Endothelial cell of umbilical vein (primary cell): ENCODE measurements around the gene BACH2. TPM values are rescaled to one million over a fixed set of nuclear protein-coding genes. Genes with fewer than 3 reads are reported as not detected.

Source experiments
- BruUV-seq: library from RNA; stranded (reverse); fragments of 400-500 nt; replicated peaks from 2 replicates; lab custom pipeline; 2021; lab: Mats Ljungman, UMichigan
- CTCF ChIA-PET: fragments of 300-600, 350-600 bp; sonication (Branson Sonifier 250); formaldehyde crosslinking; loops from one replicate; lab custom pipeline; 2021; ENCODE audit warnings: antibody characterized with exemption, inconsistent platforms; lab: Charles Lee
- POLR2A ChIA-PET: fragments of 300-600, 350-600 bp; sonication (Branson Sonifier 250); formaldehyde crosslinking; loops from one replicate; lab custom pipeline; 2021; ENCODE audit warnings: antibody characterized with exemption, inconsistent platforms; lab: Charles Lee
- DNase-seq: peaks from one replicate; pipeline ENCODE4 v3.0.0-alpha.2; 2011; ENCODE audit warnings: low read depth, low spot score
- FAIRE-seq: peaks from 2 replicates; lab custom pipeline; 2011; peaks lifted over from hg19 to GRCh38; lab: Jason Lieb, UNC
- H2AFZ ChIP-seq: 2 replicates; pipeline ENCODE4 v1.6.0; 2012; ENCODE audit warnings: low read depth, low read length, control low read depth, inconsistent platforms
- H3K27ac ChIP-seq: 2 replicates; pipeline ENCODE4 v1.5.1; 2011; ENCODE audit warnings: low read depth, mild to moderate bottlenecking, control low read depth, low read length, moderate library complexity; ENCODE audit not compliant: insufficient read depth
- H3K27me3 ChIP-seq, 2 experiments: 2 replicates each; pipeline versions ENCODE4 v1.6.0 to v1.6.1; 2011; ENCODE audit warnings: low read length in 2 of 2, mixed read lengths in 1 of 2; ENCODE audit not compliant: control insufficient read depth in 2 of 2, insufficient read depth in 2 of 2
- H3K36me3 ChIP-seq, 2 experiments: 2 replicates in 1 of 2; 3 replicates in 1 of 2; pipeline ENCODE4 v1.5.1; 2011; ENCODE audit warnings: low read length in 2 of 2, mild to moderate bottlenecking in 1 of 2, moderate library complexity in 1 of 2; ENCODE audit not compliant: control insufficient read depth in 2 of 2, insufficient read depth in 2 of 2; ENCODE audit errors: extremely low read depth in 1 of 2
- H3K4me1 ChIP-seq: 3 replicates; pipeline ENCODE4 v1.5.1; 2011; ENCODE audit warnings: mild to moderate bottlenecking, low read length; ENCODE audit not compliant: control insufficient read depth, insufficient read depth; ENCODE audit errors: extremely low read depth
- H3K4me2 ChIP-seq: 2 replicates; pipeline ENCODE4 v1.6.1; 2011; ENCODE audit warnings: low read length, control low read depth, mixed read lengths; ENCODE audit not compliant: insufficient read depth
- H3K4me3 ChIP-seq, 3 experiments: fragments of 200-600 bp in 1 of 3; sonication (generic), shearing (Covaris generic) in 1 of 3; replicated peaks in 1 of 3; 2 replicates each; pipeline ENCODE4 v1.5.1; 2011 to 2016; ENCODE audit warnings: control low read depth in 3 of 3, low read length in 3 of 3, mild to moderate bottlenecking in 2 of 3, inconsistent platforms in 1 of 3, low read depth in 1 of 3, moderate library complexity in 1 of 3; ENCODE audit not compliant: insufficient read depth in 1 of 3
- H3K79me2 ChIP-seq: 2 replicates; pipeline ENCODE4 v1.6.0; 2012; ENCODE audit warnings: low read length, inconsistent platforms; ENCODE audit not compliant: control insufficient read depth, insufficient read depth
- H3K9ac ChIP-seq: replicated peaks from 2 replicates; pipeline ENCODE3; 2011; ENCODE audit warnings: low read length, control low read depth; ENCODE audit not compliant: insufficient read depth; ENCODE audit errors: extremely low read depth
- H3K9me1 ChIP-seq: replicated peaks from 3 replicates; pipeline ENCODE4 v1.6.0; 2011; ENCODE audit warnings: mild to moderate bottlenecking, low read length; ENCODE audit not compliant: control insufficient read depth, insufficient read depth; ENCODE audit errors: extremely low read depth
- H3K9me3 ChIP-seq: replicated peaks from 2 replicates; pipeline ENCODE4 v1.5.1; 2012; ENCODE audit warnings: low read length, inconsistent platforms; ENCODE audit not compliant: control insufficient read depth, insufficient read depth
- H4K20me1 ChIP-seq: replicated peaks from 2 replicates; pipeline ENCODE3; 2011; ENCODE audit warnings: mild to moderate bottlenecking, low read length; ENCODE audit not compliant: control insufficient read depth, insufficient read depth; ENCODE audit errors: extremely low read depth
- EZH2 ChIP-seq: IDR thresholded peaks from 2 replicates; pipeline ENCODE4 v1.6.1; 2012; ENCODE audit warnings: borderline replicate concordance, low read depth, mild to moderate bottlenecking, moderate library complexity, low read length, inconsistent platforms; ENCODE audit not compliant: severe bottlenecking
- FOS ChIP-seq: IDR thresholded peaks from 2 replicates; pipeline ENCODE4 v1.6.1; 2011; ENCODE audit warnings: mild to moderate bottlenecking, low read length, moderate library complexity, borderline replicate concordance; ENCODE audit not compliant: insufficient read depth
- GATA2 ChIP-seq: IDR thresholded peaks from 2 replicates; pipeline ENCODE4 v1.7.0; 2011; ENCODE audit warnings: low read depth, mild to moderate bottlenecking, moderate library complexity, mixed read lengths, low read length; ENCODE audit not compliant: insufficient read length, insufficient read depth
- JUN ChIP-seq: IDR thresholded peaks from 2 replicates; pipeline ENCODE4 v1.6.1; 2011; ENCODE audit warnings: borderline replicate concordance, low read depth; ENCODE audit not compliant: insufficient read length, insufficient read depth
- MAX ChIP-seq: IDR thresholded peaks from 2 replicates; pipeline ENCODE4 v1.6.1; 2011; ENCODE audit not compliant: insufficient read depth, insufficient read length
- MYC ChIP-seq: IDR thresholded peaks from one replicate; pipeline ENCODE4 v1.6.1; 2011; ENCODE audit warnings: mild to moderate bottlenecking, low read depth, low read length
- POLR2A ChIP-seq: IDR thresholded peaks from 2 replicates; pipeline ENCODE4 v1.6.1; 2012; ENCODE audit warnings: low read depth, mild to moderate bottlenecking, control low read depth, low read length
- POLR2AphosphoS5 ChIP-seq: IDR thresholded peaks from 2 replicates; pipeline ENCODE4 v1.6.1; 2012; ENCODE audit warnings: low read depth, mild to moderate bottlenecking, control low read depth, low read length, moderate library complexity; ENCODE audit not compliant: insufficient read depth
- dilution Hi-C: fragments of 300-500 bp; cut with MboI; formaldehyde crosslinking; loops from one replicate; pipeline ENCODE4 v1.15.0; 2019; ENCODE audit warnings: low sequenced_read_pairs; ENCODE audit not compliant: extremely low pct_ligation_motif_present
- intact Hi-C: fragments of 100-400 bp; cut with micrococcal nuclease; formaldehyde crosslinking; loops from one replicate; pipeline ENCODE4 v1.10.0; 2022
- polyA plus RNA-seq, 4 experiments: library from polyadenylated mRNA; depleted of rRNA in 3 of 4; stranded (reverse) in 3 of 4; unstranded in 1 of 4; fragments of >200 nt; gene quantifications; 2 replicates each; pipeline versions ENCODE4 v1.2.1 to v1.2.3, GENCODE V29; 2011 to 2012; ENCODE audit warnings: missing spikeins in 1 of 4
- total RNA-seq: library from RNA; stranded (reverse); gene quantifications from 2 replicates; pipeline ENCODE4 v1.2.3, GENCODE V29; 2021
- TF ChIP-seq, protein P1 (sequence below), 2 donors: IDR thresholded peaks; 1 replicate in 1 of 2; 2 replicates in 1 of 2; pipeline ENCODE4 v1.5.1; 2011; ENCODE audit warnings: low read length in 2 of 2, mild to moderate bottlenecking in 2 of 2, moderate library complexity in 2 of 2, control low read depth in 1 of 2, inconsistent platforms in 1 of 2, low read depth in 1 of 2; ENCODE audit not compliant: insufficient read depth in 1 of 2; ENCODE audit errors: extremely low read depth in 1 of 2

BACH2 gene
- total and polyA plus RNA-seq, 2 donors (not counting 3 experiments of a cell fraction or from before 2014, with no cell fraction given): 1.7 to 5.6 TPM

- H3K4me1 ChIP-seq: no peaks in the 10 kb centered on the region
- H3K27me3 ChIP-seq: peaks cover 1 to 3% of the 10 kb centered on the region in 2 experiments
- no peaks in the 10 kb centered on the region for H3K9me3 ChIP-seq
- H3K79me2 ChIP-seq: no peaks in the 10 kb centered on the region
- H3K4me3 ChIP-seq: no peak overlapping the region
- no peak overlapping the region for H2AFZ ChIP-seq
- dilution Hi-C loops: no loop called here
- FAIRE-seq (no peak), DNase-seq (no peak)
- ChIA-PET POLR2A (no interaction called here), CTCF (no interaction called here)
- intact Hi-C loops: no loop called here
- no peak overlapping the region for H3K27ac ChIP-seq
- BruUV-seq: no TSS peak
- TF ChIP-seq FOS (no peak), EZH2 (no peak), POLR2AphosphoS5 (no peak), MAX (no peak), GATA2 (no peak), MYC (no peak), JUN (no peak), POLR2A (no peak)
- TF ChIP-seq, protein P1, sequence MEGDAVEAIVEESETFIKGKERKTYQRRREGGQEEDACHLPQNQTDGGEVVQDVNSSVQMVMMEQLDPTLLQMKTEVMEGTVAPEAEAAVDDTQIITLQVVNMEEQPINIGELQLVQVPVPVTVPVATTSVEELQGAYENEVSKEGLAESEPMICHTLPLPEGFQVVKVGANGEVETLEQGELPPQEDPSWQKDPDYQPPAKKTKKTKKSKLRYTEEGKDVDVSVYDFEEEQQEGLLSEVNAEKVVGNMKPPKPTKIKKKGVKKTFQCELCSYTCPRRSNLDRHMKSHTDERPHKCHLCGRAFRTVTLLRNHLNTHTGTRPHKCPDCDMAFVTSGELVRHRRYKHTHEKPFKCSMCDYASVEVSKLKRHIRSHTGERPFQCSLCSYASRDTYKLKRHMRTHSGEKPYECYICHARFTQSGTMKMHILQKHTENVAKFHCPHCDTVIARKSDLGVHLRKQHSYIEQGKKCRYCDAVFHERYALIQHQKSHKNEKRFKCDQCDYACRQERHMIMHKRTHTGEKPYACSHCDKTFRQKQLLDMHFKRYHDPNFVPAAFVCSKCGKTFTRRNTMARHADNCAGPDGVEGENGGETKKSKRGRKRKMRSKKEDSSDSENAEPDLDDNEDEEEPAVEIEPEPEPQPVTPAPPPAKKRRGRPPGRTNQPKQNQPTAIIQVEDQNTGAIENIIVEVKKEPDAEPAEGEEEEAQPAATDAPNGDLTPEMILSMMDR (IDR thresholded peaks at IDR 0.05; ENCODE audit: extremely low read depth in 1 of 2, insufficient read depth in 1 of 2, low read depth in 1 of 2, low read length in 2 of 2): no peak
- no peaks in the 10 kb centered on the region for H4K20me1 ChIP-seq
- no peak overlapping the region for H3K4me2 ChIP-seq
- H3K9me1 ChIP-seq: no peaks in the 10 kb centered on the region
- no peaks in the 10 kb centered on the region for H3K36me3 ChIP-seq
- H3K9ac ChIP-seq: no peak overlapping the region
These were observed 151.6 kb downstream of the BACH2 start for GRCh38 chr6:90144928-90145555.
